ENCODE measurements around the gene NDUFS1.
"Not testable (repeated sequence)": the region's sequence is repeated elsewhere in the genome, so short reads cannot be mapped to it uniquely, and the experiment has no call there.

NDUFS1 gene

DNA sequence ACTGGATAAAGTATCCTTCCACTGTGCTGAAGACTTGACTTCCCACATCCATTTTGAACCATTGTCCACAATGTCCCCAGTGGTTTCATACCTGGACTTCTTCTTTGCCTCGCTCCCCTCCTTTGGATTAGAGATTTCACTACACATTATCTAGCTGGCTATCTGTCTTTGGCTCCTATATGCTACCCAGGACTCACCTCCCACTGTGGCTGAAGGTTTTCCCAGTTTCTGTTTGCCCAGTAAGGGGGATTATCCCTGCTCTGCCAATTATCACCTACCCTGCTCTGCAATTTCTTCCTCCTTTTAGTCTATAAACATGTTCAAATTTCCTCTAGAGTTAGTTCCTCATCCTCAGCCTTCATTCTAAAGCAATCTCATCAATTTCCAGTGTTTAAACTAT lies 9.1 kb downstream of the NDUFS1 start:
- TF ChIP-seq POLR2A (IDR thresholded peaks at IDR 0.05; ENCODE audit: low read depth, low read length), result no peak
- FAIRE-seq, result no peak
- DNase-seq (ENCODE audit: insufficient read length, low spot score), result no peak

DNA sequence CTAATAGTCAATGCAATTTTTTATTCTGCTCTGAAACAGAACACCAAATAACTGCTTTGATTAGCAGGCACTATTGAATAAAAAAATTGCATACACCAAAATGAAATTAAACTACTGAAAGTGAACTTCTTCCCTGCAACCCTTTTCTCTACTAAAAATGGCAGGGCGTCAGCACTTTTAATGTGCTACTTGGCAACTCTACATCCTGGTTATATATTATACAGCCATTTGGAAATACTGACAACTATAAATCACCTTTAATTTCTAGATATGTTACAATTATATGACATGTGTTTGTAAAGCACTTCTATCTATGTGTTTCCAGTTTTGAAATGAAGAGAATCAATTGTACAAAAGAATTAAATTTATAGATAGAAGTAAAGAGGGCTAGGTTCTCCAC lies 9.9 kb downstream of the NDUFS1 start:
- no peak for FAIRE-seq
- no peak for DNase-seq (ENCODE audit: insufficient read length, low spot score)
- no peak for TF ChIP-seq POLR2A (IDR thresholded peaks at IDR 0.05; ENCODE audit: low read depth, low read length)

DNA sequence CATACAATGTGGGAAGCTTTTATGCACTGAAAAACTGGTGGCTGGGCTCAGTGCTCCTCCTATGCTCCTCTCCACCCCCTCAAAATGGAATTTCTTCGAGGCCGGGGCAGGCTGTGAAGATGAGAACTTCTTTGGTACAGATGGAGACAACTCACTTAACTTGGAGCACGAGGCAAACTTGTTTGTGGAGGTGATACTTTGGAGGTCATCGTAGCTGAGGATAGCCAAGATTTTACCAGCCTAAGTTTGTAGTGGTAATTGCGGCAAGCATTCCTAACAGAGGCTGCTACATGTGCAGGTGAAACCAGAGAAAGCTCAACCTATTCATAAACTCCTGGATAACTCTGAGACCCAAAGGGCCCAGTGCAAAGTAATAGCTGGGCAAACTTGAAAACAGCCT lies 13.6 kb downstream of the NDUFS1 start:
- no peak for TF ChIP-seq POLR2A (IDR thresholded peaks at IDR 0.05; ENCODE audit: low read depth, low read length)
- DNase-seq (ENCODE audit: insufficient read length, low spot score) (no peak), FAIRE-seq (no peak)

DNA sequence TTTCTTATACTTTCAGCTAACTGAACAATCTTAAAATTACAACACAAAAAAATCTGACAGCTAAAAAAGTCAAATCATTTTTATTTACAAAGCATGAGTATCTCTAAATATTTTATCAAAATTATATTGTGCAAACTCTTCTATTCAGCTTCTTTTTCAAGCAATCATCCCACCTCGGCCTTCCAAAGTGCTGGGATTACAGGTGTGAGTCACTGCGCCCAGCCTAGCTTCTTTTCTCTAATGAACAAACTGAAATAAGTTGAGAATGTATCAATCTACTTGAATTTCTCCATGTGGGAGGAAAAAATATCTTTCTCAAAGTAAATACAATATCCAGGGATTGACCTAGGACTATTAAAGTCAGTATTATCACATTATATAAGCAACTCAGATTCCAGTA lies 14.9 kb downstream of the NDUFS1 start:
- FAIRE-seq (no peak), DNase-seq (ENCODE audit: insufficient read length, low spot score) (no peak)
- no peak for TF ChIP-seq POLR2A (IDR thresholded peaks at IDR 0.05; ENCODE audit: low read depth, low read length)

DNA sequence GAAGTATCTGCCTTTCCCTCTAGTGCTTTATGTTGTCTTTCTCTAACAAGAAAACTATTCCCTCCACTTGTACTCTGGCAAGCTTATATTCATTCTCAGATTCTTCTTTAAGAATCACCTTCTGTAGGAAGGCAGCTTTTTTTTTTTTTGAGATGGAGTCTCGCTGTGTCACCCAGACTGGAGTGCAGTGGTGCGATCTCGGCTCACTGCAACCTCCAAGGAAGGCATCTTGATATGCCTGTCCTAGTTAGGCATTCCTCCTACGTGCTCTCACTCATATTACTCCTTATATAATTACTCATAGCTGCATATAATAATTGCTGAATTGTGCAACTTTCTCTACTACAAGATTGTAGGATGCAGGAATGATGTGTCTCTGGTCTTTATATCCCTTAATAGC lies 15.8 kb downstream of the NDUFS1 start:
- no peak for DNase-seq (ENCODE audit: insufficient read length, low spot score)
- no peak for TF ChIP-seq POLR2A (IDR thresholded peaks at IDR 0.05; ENCODE audit: low read depth, low read length)
- no peak for FAIRE-seq

DNA sequence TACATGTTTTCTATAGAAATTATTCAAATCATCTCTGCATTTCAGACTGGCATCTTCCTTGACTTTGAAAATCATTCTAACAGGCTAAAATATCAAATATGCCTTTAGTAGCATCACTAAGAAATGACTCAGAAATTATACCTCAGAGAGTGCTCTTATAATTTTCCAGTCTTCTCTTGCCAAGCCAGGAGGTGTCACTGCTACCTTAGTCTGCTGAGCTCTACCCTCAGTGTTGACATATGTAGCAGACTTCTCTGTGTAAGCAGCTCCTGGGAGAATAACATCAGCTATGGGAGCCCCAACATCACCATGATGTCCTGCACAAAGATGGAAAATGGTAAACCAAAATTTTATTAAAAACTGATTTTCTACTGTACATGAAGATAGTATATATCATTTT lies 31.6 kb downstream of the NDUFS1 start:
- no peak for TF ChIP-seq POLR2A (IDR thresholded peaks at IDR 0.05; ENCODE audit: low read depth, low read length)
- no peak for DNase-seq (ENCODE audit: insufficient read length, low spot score)
- no peak for FAIRE-seq

DNA sequence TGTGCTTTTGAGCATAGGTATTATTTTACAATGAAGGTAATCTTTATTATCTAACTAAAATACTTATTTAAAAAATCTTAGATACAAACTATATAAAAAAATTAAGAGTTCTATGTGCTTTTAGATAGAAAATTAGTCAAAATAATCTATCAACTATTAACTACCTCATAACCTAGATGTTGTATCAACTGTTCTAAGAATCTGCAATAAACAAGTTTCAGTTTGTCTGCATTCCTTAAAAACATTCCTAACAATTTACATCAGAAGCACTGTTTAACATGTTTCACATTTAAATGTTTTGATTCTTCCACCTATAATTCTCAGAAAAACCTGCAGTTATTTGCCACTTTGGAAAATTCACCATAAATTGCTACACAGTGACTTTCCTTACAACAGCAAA lies 33.3 kb downstream of the NDUFS1 start:
- no peak for FAIRE-seq
- DNase-seq (ENCODE audit: insufficient read length, low spot score), result no peak
- no peak for TF ChIP-seq POLR2A (IDR thresholded peaks at IDR 0.05; ENCODE audit: low read depth, low read length)

DNA sequence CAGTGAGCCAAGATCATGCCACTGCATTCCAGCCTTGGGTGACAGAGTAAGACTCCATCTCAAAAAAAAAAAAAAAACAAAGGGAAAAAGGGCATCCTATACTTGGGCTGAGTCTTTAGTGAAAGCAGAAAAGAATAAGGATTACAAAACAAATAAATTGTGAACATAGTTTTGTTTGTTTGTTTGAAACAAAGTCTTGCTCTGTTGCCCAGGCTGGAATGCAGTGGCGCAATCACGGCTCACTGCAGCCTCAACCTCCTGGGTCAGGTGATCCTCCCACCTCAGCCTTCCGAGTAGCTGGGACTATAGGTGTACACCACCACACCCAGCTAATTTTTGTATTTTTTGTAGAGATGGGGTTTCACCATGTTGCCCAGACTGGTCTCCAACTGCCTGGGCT lies 36.7 kb downstream of the NDUFS1 start:
- FAIRE-seq; DNase-seq (ENCODE audit: insufficient read length, low spot score): not testable (repeated sequence)

DNA sequence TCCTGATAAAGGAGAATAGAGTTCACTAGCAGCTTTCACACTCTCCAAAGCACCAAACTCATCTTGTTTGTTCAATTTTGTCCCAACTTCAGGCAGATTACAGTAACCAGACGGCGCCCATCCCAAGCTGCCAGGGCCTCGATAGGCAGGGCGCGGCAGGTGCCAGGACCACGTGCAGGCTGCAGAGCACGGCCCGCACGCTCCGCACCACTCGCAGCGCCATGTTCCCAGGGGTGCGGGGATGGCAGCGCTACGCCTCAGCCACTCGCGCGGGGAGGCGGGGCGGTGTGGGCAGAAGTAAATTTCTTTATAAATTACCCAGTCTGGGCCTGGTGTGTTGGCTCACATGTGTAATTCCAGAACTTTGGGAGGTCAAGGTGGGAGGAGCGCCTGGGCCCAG lies 43.0 kb downstream of the NDUFS1 start:
- FAIRE-seq, result no peak

DNA sequence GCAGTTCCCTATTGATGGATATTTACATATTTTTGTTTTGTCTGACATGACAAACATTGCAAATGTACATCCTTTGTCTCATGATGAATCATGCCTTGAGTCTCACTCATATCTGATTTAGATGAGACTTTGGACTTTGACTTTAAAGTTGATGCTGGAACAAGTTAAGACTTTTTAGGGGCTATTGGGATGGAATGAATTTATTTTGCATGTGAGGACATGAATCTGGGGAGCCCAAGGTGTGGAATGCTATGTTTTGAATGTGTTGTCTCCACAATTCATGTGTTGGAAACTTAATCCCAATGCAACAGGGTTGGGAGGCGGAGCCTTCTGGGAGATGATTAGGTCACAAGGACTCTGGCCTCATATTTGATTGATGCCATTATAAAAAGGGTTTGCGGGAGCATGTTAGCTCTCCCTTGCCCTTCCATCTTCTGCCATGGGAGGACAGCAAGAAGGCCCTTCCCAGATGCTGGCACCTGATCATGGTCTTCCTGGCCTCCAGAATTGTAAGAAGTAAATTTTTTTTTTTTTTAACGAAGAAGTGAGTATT lies 44.1 kb downstream of the NDUFS1 start:
- DNase-seq (ENCODE audit: insufficient read length, low spot score) (no peak), FAIRE-seq (no peak)
- no peak for TF ChIP-seq POLR2A (IDR thresholded peaks at IDR 0.05; ENCODE audit: low read depth, low read length)

More for the DNA sequence above, 43.0 kb downstream of the NDUFS1 start:
- TF ChIP-seq POLR2A (IDR thresholded peaks at IDR 0.05; ENCODE audit: low read depth, low read length), result no peak
- no peak for DNase-seq (ENCODE audit: insufficient read length, low spot score)

DNA sequence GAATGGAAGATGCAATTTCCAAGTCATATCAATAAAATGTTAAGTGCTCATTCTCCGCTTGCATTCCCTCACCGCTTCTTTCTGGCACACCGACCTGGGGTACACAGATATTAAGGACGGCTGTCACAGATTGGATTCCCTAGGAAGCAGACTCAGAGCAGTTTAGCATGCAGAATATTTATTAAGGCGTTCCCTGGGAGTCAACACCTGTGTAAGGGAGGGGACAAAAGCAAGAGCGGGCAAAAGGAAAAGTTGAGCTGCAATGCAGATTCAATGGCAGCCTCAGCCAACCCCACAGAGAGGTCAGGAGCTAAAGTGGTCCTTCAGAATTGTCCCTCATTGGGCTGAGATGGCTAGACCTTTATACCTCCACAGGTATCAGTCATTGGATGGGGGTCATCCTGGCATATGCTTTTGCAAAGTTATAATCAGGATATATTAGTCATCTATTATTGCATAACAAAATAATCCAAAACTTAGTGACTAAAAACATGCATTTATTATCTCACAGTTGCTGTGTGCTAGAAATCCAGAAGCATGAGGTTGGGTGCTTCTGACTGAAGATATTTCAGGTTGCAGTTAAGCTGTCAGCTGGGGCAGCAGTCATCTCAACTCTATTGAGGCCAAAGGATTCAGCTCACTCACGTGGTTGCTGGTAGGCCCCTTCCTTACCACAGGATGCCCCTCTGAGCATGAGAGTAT lies 46.2 kb downstream of the NDUFS1 start:
- TF ChIP-seq POLR2A (IDR thresholded peaks at IDR 0.05; ENCODE audit: low read depth, low read length), result no peak
- DNase-seq (ENCODE audit: insufficient read length, low spot score) (no peak), FAIRE-seq (no peak)

DNA sequence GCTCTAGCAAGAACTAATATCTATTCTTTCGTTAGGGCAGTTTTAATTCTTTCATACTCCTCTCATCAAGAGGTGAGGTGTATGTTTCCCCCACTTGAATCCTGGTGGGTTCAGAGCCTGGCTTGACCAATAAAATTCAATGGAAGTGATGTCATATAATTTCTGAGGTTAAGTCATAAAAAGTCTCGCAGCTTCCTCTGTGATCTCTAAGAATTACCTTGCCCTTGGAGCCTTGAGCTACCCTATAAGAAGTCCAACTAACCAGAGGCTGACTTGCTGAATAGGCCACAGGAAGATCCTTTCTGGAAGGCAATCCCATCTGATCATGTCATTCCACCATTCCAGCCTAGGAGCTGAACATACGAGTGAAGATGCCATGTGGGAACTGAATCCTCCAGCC lies 47.1 kb downstream of the NDUFS1 start:
- no peak for FAIRE-seq
- TF ChIP-seq POLR2A (IDR thresholded peaks at IDR 0.05; ENCODE audit: low read depth, low read length), result no peak
- DNase-seq (ENCODE audit: insufficient read length, low spot score), result no peak

DNA sequence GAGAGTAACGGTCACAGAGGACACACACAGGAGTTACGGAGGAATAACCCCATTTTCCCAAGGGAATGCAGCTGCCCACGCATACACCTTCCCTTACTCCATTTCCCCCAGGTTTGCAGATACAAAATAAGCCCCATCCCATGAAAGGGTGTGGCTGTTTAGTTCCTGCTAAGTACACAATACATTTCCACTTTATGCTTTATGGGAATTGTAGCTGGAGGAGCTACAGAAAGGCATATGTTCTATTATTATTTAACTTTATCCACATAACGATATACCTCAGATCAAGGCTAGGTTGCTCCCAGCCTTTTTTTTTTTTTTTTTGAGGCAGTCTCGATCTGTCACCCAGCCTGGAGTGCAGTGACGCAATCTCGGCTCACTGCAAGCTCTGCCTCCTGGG lies 50.5 kb downstream of the NDUFS1 start:
- no peak for TF ChIP-seq POLR2A (IDR thresholded peaks at IDR 0.05; ENCODE audit: low read depth, low read length)
- no peak for FAIRE-seq

DNA sequence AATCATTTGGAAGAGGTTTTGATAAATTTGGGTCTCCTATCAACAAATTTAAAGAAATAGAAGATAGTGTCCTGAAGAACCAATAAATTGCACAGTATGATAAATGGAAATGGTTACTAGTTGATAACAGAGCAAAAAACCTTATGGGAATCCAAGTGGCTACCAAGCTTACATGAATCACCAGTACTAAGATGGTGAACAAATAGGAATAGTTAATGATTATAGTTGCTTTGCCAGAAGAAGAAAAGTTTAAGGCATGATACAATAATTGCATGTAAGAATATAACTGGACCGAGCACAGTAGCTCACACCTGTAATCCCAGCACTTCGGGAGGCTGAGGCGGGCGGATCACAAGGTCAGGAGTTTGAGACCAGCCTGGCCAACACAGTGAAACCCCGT lies 53.7 kb downstream of the NDUFS1 start:
- no peak for FAIRE-seq
- no peak for TF ChIP-seq POLR2A (IDR thresholded peaks at IDR 0.05; ENCODE audit: low read depth, low read length)
- DNase-seq (ENCODE audit: insufficient read length, low spot score), result no peak

More for the DNA sequence above, 50.5 kb downstream of the NDUFS1 start:
- no peak for DNase-seq (ENCODE audit: insufficient read length, low spot score)

DNA sequence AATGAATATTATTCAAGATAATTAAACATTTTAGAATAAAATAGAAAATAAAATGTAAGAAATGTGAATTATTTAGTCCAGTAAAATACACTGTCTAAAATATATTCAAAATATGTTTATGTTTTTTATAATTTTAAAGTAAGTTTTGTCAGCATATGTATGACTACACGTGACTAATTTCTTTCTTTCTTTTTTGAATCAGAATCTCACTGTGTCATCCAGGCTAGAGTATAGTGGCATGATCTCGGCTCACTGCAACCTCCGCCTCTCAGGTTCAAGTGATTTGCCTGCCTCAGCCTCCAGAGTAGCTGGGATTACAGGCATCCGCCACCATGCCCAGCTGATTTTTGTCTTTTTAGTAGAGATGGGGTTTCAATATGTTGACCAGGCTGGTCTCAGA lies 54.2 kb downstream of the NDUFS1 start:
- DNase-seq (ENCODE audit: insufficient read length, low spot score) (no peak), FAIRE-seq (no peak)
- TF ChIP-seq POLR2A (IDR thresholded peaks at IDR 0.05; ENCODE audit: low read depth, low read length), result no peak

DNA sequence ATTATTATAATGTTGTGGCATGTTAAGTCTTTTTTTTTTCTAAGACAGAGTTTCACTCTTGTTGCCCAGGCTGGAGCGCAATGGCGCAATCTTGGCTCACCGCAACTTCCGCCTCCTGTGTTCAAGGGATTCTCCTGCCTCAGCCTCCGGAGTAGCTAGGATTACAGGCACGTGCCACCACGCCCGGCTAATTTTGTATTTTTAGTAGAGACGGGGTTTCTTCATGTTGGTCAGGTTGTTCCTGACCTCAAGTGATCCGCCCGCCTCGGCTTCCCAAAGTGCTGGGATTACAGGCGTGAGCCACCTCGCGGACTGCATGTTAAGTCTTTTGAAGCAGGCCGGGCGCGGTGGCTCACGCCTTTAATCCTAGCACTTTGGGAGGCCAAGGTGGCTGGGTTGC lies 60.4 kb downstream of the NDUFS1 start:
- DNase-seq (ENCODE audit: insufficient read length, low spot score); FAIRE-seq: not testable (repeated sequence)
